PC-9 (cell line): Measurements from ENCODE around the gene DCTN2. TPM values are rescaled to one million over a fixed set of nuclear protein-coding genes. Genes with fewer than 3 reads are reported as not detected.
A peak's percentile ranks its signal among the peaks of the same experiment; 100 is the strongest.

Experiments
- BruUV-seq: library from RNA; stranded (reverse); fragments of 400-500 nt; replicated peaks from 2 replicates; lab custom pipeline; 2021; lab: Mats Ljungman, UMichigan
- CTCF ChIA-PET: fragments of 300-600 bp; sonication (Branson Sonifier 250); formaldehyde crosslinking; loops from one replicate; lab custom pipeline; 2022; ENCODE audit warnings: antibody characterized with exemption; lab: Charles Lee
- POLR2A ChIA-PET: fragments of 300-600 bp; sonication (Branson Sonifier 250); formaldehyde crosslinking; loops from one replicate; lab custom pipeline; 2022; ENCODE audit warnings: antibody characterized with exemption; ENCODE audit not compliant: unreplicated experiment; lab: Charles Lee
- DNase-seq, 2 experiments: peaks; one replicate each; pipeline versions ENCODE4 v3.0.0 to v3.0.0-alpha.2; 2015 to 2022; ENCODE audit warnings: mixed read lengths in 1 of 2
- H2AFZ ChIP-seq: fragments of 200-600 bp; sonication (generic); 2 replicates; pipeline ENCODE4 v1.8.1; 2017; ENCODE audit warnings: antibody characterized with exemption
- H3F3A ChIP-seq: fragments of 200-600 bp; sonication (generic); 2 replicates; pipeline ENCODE4 v1.8.1; 2017; ENCODE audit warnings: antibody characterized with exemption, mild to moderate bottlenecking, low read depth; ENCODE audit not compliant: insufficient read depth
- H3K27ac ChIP-seq: fragments of 200-600 bp; sonication (generic); 2 replicates; pipeline ENCODE4 v1.6.1; 2016; ENCODE audit warnings: mixed run types
- H3K27me3 ChIP-seq: fragments of 200-600 bp; sonication (generic); 2 replicates; pipeline ENCODE4 v1.6.1; 2016; ENCODE audit warnings: low read depth, mixed run types; ENCODE audit not compliant: insufficient read depth
- H3K36me3 ChIP-seq: fragments of 200-600 bp; sonication (generic); 2 replicates; pipeline ENCODE4 v1.6.1; 2016; ENCODE audit warnings: low read depth, mixed run types
- H3K4me1 ChIP-seq: fragments of 200-600 bp; sonication (generic); replicated peaks from 2 replicates; pipeline ENCODE4 v1.6.1; 2016; ENCODE audit warnings: mixed run types; ENCODE audit not compliant: insufficient read depth
- H3K4me2 ChIP-seq: fragments of 200-600 bp; sonication (generic); 2 replicates; pipeline ENCODE4 v1.6.1; 2017; ENCODE audit warnings: mixed run types
- H3K4me3 ChIP-seq: fragments of 200-600 bp; sonication (generic); 2 replicates; pipeline ENCODE4 v1.6.1; 2016; ENCODE audit warnings: mixed run types
- H3K79me2 ChIP-seq: fragments of 200-600 bp; sonication (generic); 2 replicates; pipeline ENCODE4 v1.6.1; 2017; ENCODE audit warnings: low read depth, mixed run types
- H3K9me2 ChIP-seq: fragments of 200-600 bp; sonication (generic); 2 replicates; pipeline ENCODE4 v1.8.1; 2017; ENCODE audit warnings: mild to moderate bottlenecking; ENCODE audit not compliant: insufficient read depth
- H3K9me3 ChIP-seq: fragments of 200-600 bp; sonication (generic); 2 replicates; pipeline ENCODE4 v1.8.1; 2016; ENCODE audit warnings: low read depth; ENCODE audit not compliant: insufficient read depth
- H4K20me1 ChIP-seq: fragments of 200-600 bp; sonication (generic); 2 replicates; pipeline ENCODE4 v1.8.1; 2017; ENCODE audit not compliant: insufficient read depth
- CTCF ChIP-seq: fragments of 200-600 bp; sonication (generic); conservative IDR thresholded peaks from 2 replicates; pipeline ENCODE4 v1.6.1; 2017; ENCODE audit warnings: mixed run types, antibody characterized with exemption, mild to moderate bottlenecking, moderate library complexity
- EZH2 ChIP-seq: fragments of 200-600 bp; sonication (generic); IDR thresholded peaks from 2 replicates; pipeline ENCODE4 v1.8.0; 2017; ENCODE audit warnings: antibody characterized with exemption, low read depth
- intact Hi-C: fragments of 100-400 bp; cut with micrococcal nuclease; formaldehyde crosslinking; loops from one replicate; pipeline ENCODE4 v1.10.0; 2022; ENCODE audit not compliant: unreplicated experiment
- total RNA-seq: library from RNA; stranded (reverse); gene quantifications from 2 replicates; pipeline ENCODE4 v1.2.3, GENCODE V29; 2021

Gene DCTN2
- total RNA-seq, 1 experiment from 2014 or later = 105 TPM

GRCh38 chr12:57591782-57592325 is 44.9 kb upstream of the DCTN2 start:
- CTCF ChIA-PET = interaction anchor here (1.3 kb wide), 1 partner anchor 8 kb away, joined by 4 read pairs; no protein-coding TSS in a partner anchor
- Histone ChIP-seq H4K20me1 (no peaks in the 10 kb centered on the region), H3K4me1 (peaks cover 15% of the 10 kb centered on the region), H3K4me2 (peak overlapping the region; percentile 95), H3K27me3 (peaks cover 10% of the 10 kb centered on the region), H3K36me3 (peaks cover 18% of the 10 kb centered on the region), H3K4me3 (peak overlapping the region; percentile 97), H3K79me2 (peaks cover 23% of the 10 kb centered on the region), H3K9me2 (no peaks in the 10 kb centered on the region), H3K27ac (no peak overlapping the region), H3F3A (no peaks in the 10 kb centered on the region), H3K9me3 (no peaks in the 10 kb centered on the region), H2AFZ (peak overlapping the region; percentile 99)
- DNase-seq = no peak
- TSS peak; percentile 55 for BruUV-seq
- intact Hi-C loops = loop anchor here (1.0 to 10.0 kb wide), 3 partner anchors 12 to 133 kb away; partner anchors contain the start of genes DCTN2 and DTX3
- POLR2A ChIA-PET = interaction anchor here (0.6 kb wide), 1 partner anchor 36 kb away, joined by 3 read pairs; no protein-coding TSS in a partner anchor
- TF ChIP-seq CTCF = no peak

- intact Hi-C loops = loop anchor here (1.0 to 10.0 kb wide), 3 partner anchors 13 to 134 kb away; partner anchors contain the start of genes DCTN2 and DTX3
- DNase-seq = peak; percentile 76 to 86
Observed at GRCh38 chr12:57590864-57591781, 44.1 kb upstream of the DCTN2 start, which contains the start of gene PIP4K2C. PIP4K2C (plus strand) TSS chr12:57591192; CDS start chr12:57591290, 98 bp downstream.

More at GRCh38 chr12:57590864-57591781, 44.1 kb upstream of the DCTN2 start, which contains the start of gene PIP4K2C:
- H3K4me3 ChIP-seq = peak within 1 kb of the TSS; percentile 97
- ChIA-PET POLR2A (interaction anchor here (0.6 kb wide), 1 partner anchor 44 kb away, joined by 6 read pairs; the partner anchor contains the start of gene DCTN2), CTCF (interaction anchor here (0.6 to 1.3 kb wide), 2 partner anchors 8 to 584 kb away, joined by 4 to 17 read pairs; no protein-coding TSS in a partner anchor)
- peaks cover 15% of the 10 kb centered on the region for H3K4me1 ChIP-seq
- H4K20me1 ChIP-seq = no peaks in the 10 kb centered on the region
- BruUV-seq = no TSS peak
- H3K79me2 ChIP-seq = peaks cover 23% of the 10 kb centered on the region
- H3K27me3 ChIP-seq = peaks cover 13% of the 10 kb centered on the region
- peak within 1 kb of the TSS; percentile 95 for H3K4me2 ChIP-seq
- TF ChIP-seq EZH2 (no peak), CTCF (no peak)
- H3K9me2 ChIP-seq = no peaks in the 10 kb centered on the region
- no peaks in the 10 kb centered on the region for H3F3A ChIP-seq
- H2AFZ ChIP-seq = peak within 1 kb of the TSS; percentile 99
- peaks cover 13% of the 10 kb centered on the region for H3K36me3 ChIP-seq
- H3K27ac ChIP-seq = no peak within 1 kb of the TSS
- no peaks in the 10 kb centered on the region for H3K9me3 ChIP-seq
